C4-2B (cell line): ENCODE results near the gene CTR9.

Source experiments
- ZFX ChIP-seq: fragments of 450-650 bp; IDR thresholded peaks from 2 replicates; pipeline ENCODE4 v1.6.1; 2017
- TF ChIP-seq, protein P1 (sequence below): fragments of 450-650 bp; conservative IDR thresholded peaks from 2 replicates; pipeline ENCODE4 v1.5.1; 2017; ENCODE audit warnings: mild to moderate bottlenecking

DNA sequence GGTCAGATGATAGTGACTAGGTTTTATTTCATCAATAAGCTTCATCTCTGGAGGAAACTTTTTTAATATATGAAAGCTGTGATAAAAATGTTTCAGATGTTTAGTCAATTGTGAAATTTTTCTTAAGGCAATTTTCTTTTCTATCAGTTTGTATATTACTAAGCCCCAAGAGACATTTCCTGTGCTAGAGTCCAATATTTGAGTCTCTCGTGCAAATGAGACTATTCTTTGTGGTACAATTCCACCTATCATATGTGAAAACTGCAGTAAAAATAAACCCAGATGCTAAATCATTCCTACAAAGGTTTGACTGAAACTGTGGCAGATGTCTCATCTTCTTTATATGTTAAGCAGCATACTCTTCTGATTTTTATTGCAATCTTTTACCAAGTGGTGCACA, 28.0 kb downstream of the CTR9 start:
- TF ChIP-seq, protein P1, sequence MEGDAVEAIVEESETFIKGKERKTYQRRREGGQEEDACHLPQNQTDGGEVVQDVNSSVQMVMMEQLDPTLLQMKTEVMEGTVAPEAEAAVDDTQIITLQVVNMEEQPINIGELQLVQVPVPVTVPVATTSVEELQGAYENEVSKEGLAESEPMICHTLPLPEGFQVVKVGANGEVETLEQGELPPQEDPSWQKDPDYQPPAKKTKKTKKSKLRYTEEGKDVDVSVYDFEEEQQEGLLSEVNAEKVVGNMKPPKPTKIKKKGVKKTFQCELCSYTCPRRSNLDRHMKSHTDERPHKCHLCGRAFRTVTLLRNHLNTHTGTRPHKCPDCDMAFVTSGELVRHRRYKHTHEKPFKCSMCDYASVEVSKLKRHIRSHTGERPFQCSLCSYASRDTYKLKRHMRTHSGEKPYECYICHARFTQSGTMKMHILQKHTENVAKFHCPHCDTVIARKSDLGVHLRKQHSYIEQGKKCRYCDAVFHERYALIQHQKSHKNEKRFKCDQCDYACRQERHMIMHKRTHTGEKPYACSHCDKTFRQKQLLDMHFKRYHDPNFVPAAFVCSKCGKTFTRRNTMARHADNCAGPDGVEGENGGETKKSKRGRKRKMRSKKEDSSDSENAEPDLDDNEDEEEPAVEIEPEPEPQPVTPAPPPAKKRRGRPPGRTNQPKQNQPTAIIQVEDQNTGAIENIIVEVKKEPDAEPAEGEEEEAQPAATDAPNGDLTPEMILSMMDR = no peak
- TF ChIP-seq ZFX = no peak
